Measurements from ENCODE around the gene CDK5RAP3.

Gene CDK5RAP3

DNA sequence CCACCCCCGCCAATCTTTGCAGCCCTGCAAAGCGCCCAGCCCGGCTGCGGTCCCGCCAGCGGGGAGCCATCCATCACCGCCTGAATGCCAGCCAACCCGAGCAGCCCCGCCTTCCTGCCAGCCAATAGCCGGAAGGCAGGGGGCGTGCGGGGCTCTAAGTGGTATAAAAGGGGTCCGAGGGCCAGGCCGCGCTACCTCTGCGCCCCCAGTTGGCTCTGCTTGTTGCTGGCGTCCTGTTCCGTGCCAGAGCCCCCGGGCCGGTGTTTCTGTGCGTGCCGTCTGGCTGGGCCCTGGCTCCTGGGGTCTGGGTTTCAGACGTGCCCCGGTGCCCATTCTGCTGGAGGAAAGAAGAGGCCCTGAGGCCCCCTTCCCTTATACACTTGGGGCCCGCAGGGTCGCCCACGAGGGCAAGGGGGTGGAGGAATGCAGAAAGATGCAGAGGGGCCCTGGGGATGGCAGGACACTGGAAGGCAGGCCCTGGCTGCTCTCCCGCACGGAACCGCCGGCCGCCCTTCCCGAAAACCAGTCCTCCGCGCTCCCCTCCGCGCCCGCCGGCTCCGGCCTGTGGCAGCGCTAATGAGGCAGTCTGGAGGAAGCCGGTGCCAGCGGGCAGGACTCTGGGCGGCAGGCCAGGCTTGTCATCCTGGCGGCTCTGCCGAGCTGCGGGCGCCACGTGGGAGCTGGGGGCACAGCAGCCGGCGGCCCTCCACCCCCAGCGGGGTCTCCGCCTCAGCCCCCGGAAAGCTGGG, 52.7 kb downstream of the CDK5RAP3 start:
- H3K36me3 ChIP-seq (ENCODE audit: insufficient read depth, low read length) = no peaks in the 10 kb centered on the region
- H3K4me2 ChIP-seq (ENCODE audit: insufficient read depth, low read length) = peak overlapping the region; percentile 91
- DNase-seq = no peak
- no peak for ATAC-seq (ENCODE audit: insufficient read depth, low read depth)
- no peak overlapping the region for H2AFZ ChIP-seq (ENCODE audit: low read depth, low read length)
- H3K4me3 ChIP-seq (ENCODE audit: low read depth in 1 of 2, low read length in 2 of 2) = no peak overlapping the region
- no peak overlapping the region for H3K27ac ChIP-seq (ENCODE audit: low read length)
- TF ChIP-seq EZH2 (IDR thresholded peaks at IDR 0.05; ENCODE audit: borderline replicate concordance, low read depth, low read length, severe bottlenecking) = peak; percentile 64
- TF ChIP-seq, protein P1, sequence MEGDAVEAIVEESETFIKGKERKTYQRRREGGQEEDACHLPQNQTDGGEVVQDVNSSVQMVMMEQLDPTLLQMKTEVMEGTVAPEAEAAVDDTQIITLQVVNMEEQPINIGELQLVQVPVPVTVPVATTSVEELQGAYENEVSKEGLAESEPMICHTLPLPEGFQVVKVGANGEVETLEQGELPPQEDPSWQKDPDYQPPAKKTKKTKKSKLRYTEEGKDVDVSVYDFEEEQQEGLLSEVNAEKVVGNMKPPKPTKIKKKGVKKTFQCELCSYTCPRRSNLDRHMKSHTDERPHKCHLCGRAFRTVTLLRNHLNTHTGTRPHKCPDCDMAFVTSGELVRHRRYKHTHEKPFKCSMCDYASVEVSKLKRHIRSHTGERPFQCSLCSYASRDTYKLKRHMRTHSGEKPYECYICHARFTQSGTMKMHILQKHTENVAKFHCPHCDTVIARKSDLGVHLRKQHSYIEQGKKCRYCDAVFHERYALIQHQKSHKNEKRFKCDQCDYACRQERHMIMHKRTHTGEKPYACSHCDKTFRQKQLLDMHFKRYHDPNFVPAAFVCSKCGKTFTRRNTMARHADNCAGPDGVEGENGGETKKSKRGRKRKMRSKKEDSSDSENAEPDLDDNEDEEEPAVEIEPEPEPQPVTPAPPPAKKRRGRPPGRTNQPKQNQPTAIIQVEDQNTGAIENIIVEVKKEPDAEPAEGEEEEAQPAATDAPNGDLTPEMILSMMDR (IDR thresholded peaks at IDR 0.05; ENCODE audit: borderline replicate concordance, extremely low read depth, low read length, poor library complexity, severe bottlenecking) = no peak
- no peaks in the 10 kb centered on the region for H3K79me2 ChIP-seq (ENCODE audit: insufficient read depth, low read length)
- peaks cover 35% of the 10 kb centered on the region for H3K27me3 ChIP-seq (ENCODE audit: insufficient read depth, low read length, poor library complexity)
- peak overlapping the region; percentile 9; the same call in 1 of the 2 replicates for H3K9ac ChIP-seq (ENCODE audit: low read depth, low read length)
- H3K9me3 ChIP-seq (ENCODE audit: insufficient read depth, low read length, severe bottlenecking) = no peaks in the 10 kb centered on the region
- peaks cover 30% of the 10 kb centered on the region for H3K4me1 ChIP-seq (ENCODE audit: insufficient read depth, low read length)
- peaks cover 10% of the 10 kb centered on the region for H4K20me1 ChIP-seq (ENCODE audit: insufficient read depth, low read length)

DNA sequence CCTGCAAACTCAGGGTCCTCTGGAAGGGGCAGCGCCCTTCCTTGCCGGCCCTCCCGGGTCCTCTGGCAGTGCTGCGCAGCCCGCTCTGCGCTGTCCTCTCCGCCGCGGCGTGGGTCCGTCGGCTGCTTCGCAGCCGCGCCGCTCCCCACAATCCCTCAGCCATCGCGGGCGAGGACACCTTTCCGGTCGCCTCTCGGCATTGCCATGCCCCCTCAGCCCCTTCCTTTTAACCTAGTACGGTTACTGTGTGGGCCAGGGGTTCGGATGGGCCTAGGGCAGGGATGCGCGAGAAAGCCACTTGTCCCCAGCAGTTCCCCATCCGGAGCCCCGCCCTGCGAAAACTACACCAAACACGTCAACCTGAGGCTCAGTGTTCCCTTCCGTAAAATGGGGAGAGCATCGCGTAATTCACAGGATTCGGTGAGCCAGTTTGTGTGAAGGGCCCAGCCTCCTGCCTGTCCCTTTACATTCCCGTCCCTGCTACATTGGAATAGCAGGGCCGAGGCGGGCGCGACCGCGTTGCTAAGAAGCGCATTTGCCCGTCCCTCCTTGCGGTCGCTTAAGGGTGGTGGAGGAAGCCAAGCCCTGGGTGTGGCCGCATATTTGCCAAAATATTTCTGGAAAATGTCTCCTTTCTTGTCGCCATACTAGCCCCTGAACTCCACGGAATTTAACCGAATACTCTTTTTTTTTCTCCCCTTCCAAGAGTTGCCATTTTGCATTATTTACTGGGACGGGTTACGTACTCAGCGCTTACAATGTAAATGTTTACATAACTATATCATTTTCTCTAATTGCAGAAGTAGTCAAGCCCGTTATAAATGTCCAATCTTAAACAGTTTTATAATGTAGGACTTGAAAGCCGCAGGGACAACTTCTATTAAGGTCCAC, 53.5 kb downstream of the CDK5RAP3 start:
- no peaks in the 10 kb centered on the region for H3K36me3 ChIP-seq (ENCODE audit: insufficient read depth, low read length)
- no peak for DNase-seq
- no peaks in the 10 kb centered on the region for H3K79me2 ChIP-seq (ENCODE audit: insufficient read depth, low read length)
- H3K4me1 ChIP-seq (ENCODE audit: insufficient read depth, low read length) = peaks cover 30% of the 10 kb centered on the region
- H3K27ac ChIP-seq (ENCODE audit: low read length) = no peak overlapping the region
- peak overlapping the region in 1 of 2 experiments; percentile 51; a peak in 2 of 4 replicates for H3K4me3 ChIP-seq (ENCODE audit: low read depth in 1 of 2, low read length in 2 of 2)
- TF ChIP-seq EZH2 (IDR thresholded peaks at IDR 0.05; ENCODE audit: borderline replicate concordance, low read depth, low read length, severe bottlenecking) = peak; percentile 84
- TF ChIP-seq, protein P1 (IDR thresholded peaks at IDR 0.05; ENCODE audit: borderline replicate concordance, extremely low read depth, low read length, poor library complexity, severe bottlenecking) = no peak
- no peaks in the 10 kb centered on the region for H3K9me3 ChIP-seq (ENCODE audit: insufficient read depth, low read length, severe bottlenecking)
- H4K20me1 ChIP-seq (ENCODE audit: insufficient read depth, low read length) = peaks cover 10% of the 10 kb centered on the region
- H3K9ac ChIP-seq (ENCODE audit: low read depth, low read length) = peak overlapping the region; percentile 9; the same call in 1 of the 2 replicates
- peak overlapping the region; percentile 91 for H3K4me2 ChIP-seq (ENCODE audit: insufficient read depth, low read length)
- H2AFZ ChIP-seq (ENCODE audit: low read depth, low read length) = 0 out of 2 replicates have a peak overlapping the region, but pooled peaks have one; percentile 37
- ATAC-seq (ENCODE audit: insufficient read depth, low read depth) = no peak
- H3K27me3 ChIP-seq (ENCODE audit: insufficient read depth, low read length, poor library complexity) = peaks cover 35% of the 10 kb centered on the region

DNA sequence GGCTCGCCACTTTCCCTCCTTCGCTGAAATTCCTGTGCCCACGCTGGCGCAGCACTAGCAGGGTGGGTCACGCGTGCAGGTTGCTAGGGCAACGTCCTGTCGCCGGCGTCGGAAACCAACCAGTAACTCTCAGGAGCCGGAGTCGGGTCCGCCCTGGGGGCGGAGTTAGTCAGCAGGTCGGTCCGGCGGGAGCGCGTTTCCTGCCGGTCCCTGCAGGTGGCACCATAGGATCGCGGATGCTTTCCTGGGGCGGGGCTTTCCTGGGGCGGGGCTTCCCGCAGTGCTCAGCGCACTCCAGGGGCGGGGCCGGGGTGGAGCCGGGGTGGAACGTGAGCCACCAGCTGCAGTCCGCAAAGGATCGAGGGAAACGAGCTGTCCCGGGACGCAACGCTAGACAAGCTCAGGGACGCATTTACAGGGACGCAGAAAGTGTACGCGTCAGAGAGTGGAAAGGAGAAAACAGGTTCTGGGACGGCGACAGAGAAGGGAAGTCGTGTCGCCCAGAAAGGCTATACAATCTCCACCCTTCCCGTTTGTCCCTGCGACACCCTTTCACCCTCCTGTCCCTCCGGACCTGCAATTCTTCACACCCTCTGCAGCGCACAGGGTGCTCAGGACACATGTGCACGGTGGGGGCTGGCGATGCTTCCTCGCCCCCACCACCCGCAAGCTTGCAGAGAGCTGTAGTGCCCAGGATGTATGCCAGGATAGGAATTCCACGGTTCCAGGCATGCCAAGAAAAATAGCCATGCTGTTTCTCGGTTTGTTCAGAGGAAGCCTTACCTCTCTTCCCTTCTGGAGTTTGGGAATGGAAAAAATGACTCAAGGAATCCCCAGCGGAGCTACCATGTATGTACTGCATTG, 54.4 kb downstream of the CDK5RAP3 start:
- Histone ChIP-seq H3K9ac (ENCODE audit: low read depth, low read length) (peak overlapping the region; percentile 39; the same call in 1 of the 2 replicates), H3K4me2 (ENCODE audit: insufficient read depth, low read length) (peak overlapping the region; percentile 91), H3K79me2 (ENCODE audit: insufficient read depth, low read length) (no peaks in the 10 kb centered on the region), H3K4me1 (ENCODE audit: insufficient read depth, low read length) (peaks cover 30% of the 10 kb centered on the region), H3K9me3 (ENCODE audit: insufficient read depth, low read length, severe bottlenecking) (no peaks in the 10 kb centered on the region), H3K27me3 (ENCODE audit: insufficient read depth, low read length, poor library complexity) (peaks cover 34% of the 10 kb centered on the region), H3K4me3 (ENCODE audit: low read depth in 1 of 2, low read length in 2 of 2) (peak overlapping the region in 1 of 2 experiments; percentile 58; a peak in 3 of 4 replicates), H4K20me1 (ENCODE audit: insufficient read depth, low read length) (peaks cover 10% of the 10 kb centered on the region), H3K36me3 (ENCODE audit: insufficient read depth, low read length) (no peaks in the 10 kb centered on the region), H3K27ac (ENCODE audit: low read length) (peak overlapping the region; percentile 1; the same call in 1 of the 2 replicates), H2AFZ (ENCODE audit: low read depth, low read length) (peak overlapping the region; percentile 72)
- DNase-seq (peak; percentile 96), ATAC-seq (ENCODE audit: insufficient read depth, low read depth) (peak; percentile 92)
- TF ChIP-seq, protein P1 (IDR thresholded peaks at IDR 0.05; ENCODE audit: borderline replicate concordance, extremely low read depth, low read length, poor library complexity, severe bottlenecking) = peak; percentile 91
- TF ChIP-seq EZH2 (IDR thresholded peaks at IDR 0.05; ENCODE audit: borderline replicate concordance, low read depth, low read length, severe bottlenecking) = no peak

All from DND-41 (cell line).